HepG2 (cell line): ENCODE data around the gene NEURL1. TPM values are rescaled to one million over a fixed set of nuclear protein-coding genes. Genes with fewer than 3 reads are reported as not detected.

Source experiments
- ATAC-seq: fragments of 200-7000 bp; cut with Tn5 transposase; 3 replicates; pipeline ENCODE4 v1.9.1; 2020; ENCODE audit warnings: mild to moderate bottlenecking, moderate library complexity
- BruUV-seq: library from RNA; stranded (reverse); fragments of 400-500 nt; replicated peaks from 2 replicates; lab custom pipeline; 2021; lab: Mats Ljungman, UMichigan
- CTCF ChIA-PET: fragments of 300-600 bp; formaldehyde crosslinking; extraction: SDS; loops from one replicate; lab custom pipeline; 2021; ENCODE audit warnings: low total read pairs, inconsistent platforms, low intra/inter-chr PET ratio; lab: Yijun Ruan, JAX
- POLR2A ChIA-PET: fragments of 350-600 bp; sonication (Branson Sonifier 250); formaldehyde crosslinking; loops from one replicate; lab custom pipeline; 2020; ENCODE audit warnings: antibody characterized with exemption, inconsistent platforms; lab: Yijun Ruan, JAX
- DNase-seq: peaks from one replicate; pipeline ENCODE4 v3.0.0-alpha.2; 2015; ENCODE audit warnings: low spot score
- FAIRE-seq: peaks from 3 replicates; lab custom pipeline; 2011; peaks lifted over from hg19 to GRCh38; lab: Jason Lieb, UNC
- H2AFZ ChIP-seq: one replicate; pipeline ENCODE4 v1.6.1; 2011; ENCODE audit warnings: low read length, inconsistent platforms
- H3K27ac ChIP-seq: fragments of 300-600 bp; 3 replicates; pipeline ENCODE4 v1.8.0; 2011; ENCODE audit warnings: mixed run types, mild to moderate bottlenecking, mixed read lengths, low read length, inconsistent platforms; ENCODE audit not compliant: insufficient read depth; ENCODE audit errors: extremely low read length
- H3K27me3 ChIP-seq, 2 experiments: fragments of 200-600 bp in 1 of 2; 2 replicates in 1 of 2; 3 replicates in 1 of 2; pipeline versions ENCODE4 v1.6.0 to v1.8.0; 2011; ENCODE audit warnings: low read length in 2 of 2, mild to moderate bottlenecking in 2 of 2, moderate library complexity in 2 of 2, inconsistent platforms in 1 of 2; ENCODE audit not compliant: insufficient read depth in 2 of 2, control insufficient read depth in 1 of 2
- H3K36me3 ChIP-seq, 2 experiments: fragments of 200-600 bp in 1 of 2; replicated peaks in 1 of 2; 2 replicates in 1 of 2; 3 replicates in 1 of 2; pipeline versions ENCODE4 v1.5.1 to v1.8.0; 2011; ENCODE audit warnings: low read length in 2 of 2, inconsistent platforms in 1 of 2; ENCODE audit not compliant: insufficient read depth in 2 of 2, control insufficient read depth in 1 of 2
- H3K4me1 ChIP-seq: 2 replicates; pipeline ENCODE4 v1.5.1; 2012; ENCODE audit warnings: low read length, inconsistent platforms; ENCODE audit not compliant: insufficient read depth
- H3K4me2 ChIP-seq: 2 replicates; pipeline ENCODE4 v1.6.0; 2011; ENCODE audit warnings: low read depth, low read length, inconsistent platforms
- H3K4me3 ChIP-seq, 3 experiments: fragments of 200-600 bp in 1 of 3; sonication (generic), shearing (Covaris generic) in 1 of 3; replicated peaks in 1 of 3; 2 replicates each; pipeline ENCODE4 v1.5.1; 2011 to 2016; ENCODE audit warnings: low read length in 3 of 3, inconsistent platforms in 2 of 3, low read depth in 2 of 3, mild to moderate bottlenecking in 2 of 3, control low read depth in 1 of 3, mixed read lengths in 1 of 3; ENCODE audit not compliant: insufficient read depth in 1 of 3
- H3K79me2 ChIP-seq: one replicate; pipeline ENCODE4 v1.6.1; 2011; ENCODE audit warnings: low read length, inconsistent platforms; ENCODE audit not compliant: insufficient read depth
- H3K9ac ChIP-seq: 2 replicates; pipeline ENCODE4 v1.6.0; 2011; ENCODE audit warnings: mild to moderate bottlenecking, low read depth, low read length, inconsistent platforms; ENCODE audit not compliant: insufficient read depth
- H3K9me3 ChIP-seq: 2 replicates; pipeline ENCODE4 v1.5.1; 2012; ENCODE audit warnings: mild to moderate bottlenecking, low read length
- H4K20me1 ChIP-seq: 2 replicates; pipeline ENCODE4 v1.6.0; 2011; ENCODE audit warnings: inconsistent platforms, mild to moderate bottlenecking, low read length, moderate library complexity; ENCODE audit not compliant: insufficient read depth
- E2F1 ChIP-seq: sonication (generic); formaldehyde crosslinking; IDR thresholded peaks from 2 replicates; pipeline ENCODE4 v1.5.0; 2020; ENCODE audit warnings: missing genetic modification reagents
- FOXA1 ChIP-seq, 2 experiments: fragments of 450-650 bp in 1 of 2; sonication (generic) in 1 of 2; formaldehyde crosslinking in 1 of 2; IDR thresholded peaks; 2 replicates each; pipeline versions ENCODE4 v1.4.0 to v1.6.1; 2016 to 2020; ENCODE audit warnings: missing genetic modification reagents in 1 of 2
- FOXP1 ChIP-seq, 2 experiments: fragments of 450-650 bp in 1 of 2; IDR thresholded peaks; 2 replicates each; pipeline ENCODE4 v1.6.1; 2017 to 2018; ENCODE audit warnings: antibody characterized with exemption in 1 of 2
- HOMEZ ChIP-seq: IDR thresholded peaks from 2 replicates; pipeline ENCODE4 v1.6.1; 2016; ENCODE audit warnings: low read depth
- MED13 ChIP-seq: sonication (generic); formaldehyde crosslinking; IDR thresholded peaks from 2 replicates; pipeline ENCODE4 v1.5.0; 2020; ENCODE audit warnings: missing genetic modification reagents
- POLR2G ChIP-seq: fragments of 200-400 bp; formaldehyde crosslinking; IDR thresholded peaks from 2 replicates; pipeline ENCODE4 v1.6.1; 2018; ENCODE audit warnings: mild to moderate bottlenecking, low read depth, low read length, moderate library complexity
- SIX1 ChIP-seq: sonication (generic); formaldehyde crosslinking; IDR thresholded peaks from 2 replicates; pipeline ENCODE4 v1.4.0; 2020; ENCODE audit warnings: missing genetic modification reagents, borderline replicate concordance
- TCF7L2 ChIP-seq: IDR thresholded peaks from 2 replicates; pipeline ENCODE4 v1.6.1; 2011; ENCODE audit warnings: mild to moderate bottlenecking, low read depth, low read length, moderate library complexity
- ZNF496 ChIP-seq: sonication (generic); formaldehyde crosslinking; IDR thresholded peaks from 2 replicates; pipeline ENCODE4 v1.8.1; 2023; ENCODE audit warnings: mild to moderate bottlenecking, moderate library complexity, missing genetic modification reagents; ENCODE audit not compliant: insufficient replicate concordance
- ZNF556 ChIP-seq: sonication (generic); formaldehyde crosslinking; IDR thresholded peaks from 2 replicates; pipeline ENCODE4 v1.4.0; 2020; ENCODE audit warnings: mild to moderate bottlenecking, missing genetic modification reagents, borderline replicate concordance
- WGBS: methylation state at CpG from one replicate; pipeline ENCODE4 v1.1.6; 2017; ENCODE audit warnings: low lambda C conversion rate; 5-methylcytosine and 5-hydroxymethylcytosine counted together
- in situ Hi-C: cut with HindIII; loops from 2 replicates; pipeline ENCODE4 v1.10.0; 2017; ENCODE audit warnings: low pct_unique_long_range_greater_than_20kb; ENCODE audit not compliant: extremely low pct_ligation_motif_present
- intact Hi-C: fragments of 100-400 bp; cut with micrococcal nuclease; formaldehyde crosslinking; loops from one replicate; pipeline ENCODE4 v1.10.0; 2022; ENCODE audit not compliant: unreplicated experiment
- polyA plus RNA-seq, 8 experiments: library from polyadenylated mRNA; depleted of rRNA in 3 of 8; stranded (reverse) in 7 of 8; unstranded in 1 of 8; fragments of >200 nt; fragmentation: Illumina TruSeq in 4 of 8; extraction: Trizol in 4 of 8; gene quantifications; 2 replicates each; pipeline versions ENCODE4 v1.2.1 to v1.2.3, GENCODE V29; 2011 to 2016; ENCODE audit warnings: low read depth in 4 of 8, missing spikeins in 1 of 8, mixed read lengths in 1 of 8; ENCODE audit not compliant: insufficient read depth in 1 of 8
- total RNA-seq, 5 experiments: library from RNA; depleted of rRNA; stranded (reverse); fragments of >200 nt; fragmentation: Illumina TruSeq; extraction: Trizol; gene quantifications; 2 replicates each; pipeline ENCODE4 v1.2.3, GENCODE V29; 2016; ENCODE audit warnings: low read depth in 1 of 5
- TF ChIP-seq, protein P1 (sequence below): sonication (generic); formaldehyde crosslinking; IDR thresholded peaks from 2 replicates; pipeline ENCODE4 v1.5.1; 2020; ENCODE audit warnings: mild to moderate bottlenecking, missing genetic modification reagents, moderate library complexity
- TF ChIP-seq, protein P2 (sequence below): sonication (generic); formaldehyde crosslinking; IDR thresholded peaks from 2 replicates; pipeline ENCODE4 v1.8.1; 2023; ENCODE audit warnings: missing genetic modification reagents, inconsistent platforms, borderline replicate concordance

The NEURL1 gene
- total and polyA plus RNA-seq, 2 of the 13 experiments (the other 11 are each of a cell fraction or from before 2014, with no cell fraction given), result not detected

DNA sequence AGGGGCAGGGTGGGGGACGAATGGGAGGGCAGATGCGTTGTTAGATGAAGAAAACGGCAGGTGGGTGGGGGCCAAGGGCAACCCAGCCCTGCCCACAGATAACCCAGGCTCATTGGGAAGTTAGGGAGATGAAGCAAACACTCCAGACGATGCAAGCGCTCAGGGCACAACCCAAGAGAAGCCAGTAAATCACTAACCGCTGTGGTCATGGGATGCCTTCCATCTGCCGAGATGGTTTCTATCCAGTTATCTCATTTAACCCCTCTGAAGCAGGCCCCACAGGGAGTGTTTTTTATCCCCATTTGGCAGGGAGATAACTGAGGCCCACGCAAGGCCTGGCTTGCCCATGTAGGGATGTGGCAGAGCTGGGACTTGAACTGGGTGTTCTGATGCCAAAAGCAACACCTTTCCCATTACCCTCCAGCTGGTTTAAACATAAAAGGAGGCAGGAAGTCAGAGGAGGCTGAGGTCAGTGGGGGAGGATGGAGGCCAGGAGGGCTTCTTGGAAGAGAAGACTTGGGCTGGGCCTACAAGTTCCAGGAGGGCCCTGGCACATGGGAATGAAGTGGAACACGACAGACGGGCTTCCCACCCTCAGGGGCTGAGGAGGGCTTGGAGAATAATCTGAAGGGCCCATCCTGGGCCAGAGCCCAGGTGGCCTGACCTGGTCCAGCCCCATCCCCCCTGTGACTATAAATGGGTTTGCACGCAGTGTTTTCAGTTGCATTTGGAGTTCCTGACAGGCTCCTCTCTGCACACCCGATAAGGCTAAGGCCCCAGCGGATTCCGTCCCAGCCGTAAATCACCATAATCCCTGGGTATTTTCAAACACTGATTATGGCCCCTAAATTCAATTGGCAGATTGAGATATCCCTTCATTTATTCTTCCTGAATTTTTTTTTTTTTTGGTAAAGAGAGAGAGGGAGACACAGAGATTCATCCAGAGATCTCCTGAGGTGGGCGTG, 80.9 kb downstream of the NEURL1 start:
- H3K4me1 ChIP-seq, result peaks cover 82% of the 10 kb centered on the region
- no peaks in the 10 kb centered on the region for H3K9me3 ChIP-seq
- FAIRE-seq (no peak), ATAC-seq (no peak), DNase-seq (no peak)
- no peak overlapping the region for H3K4me2 ChIP-seq
- CTCF ChIA-PET, result no interaction called here
- in situ Hi-C loops (loop anchor here (5.0 kb wide), 1 partner anchor 62 kb away; no protein-coding TSS in a partner anchor), intact Hi-C loops (loop anchor here (5.0 kb wide), 1 partner anchor 62 kb away; no protein-coding TSS in a partner anchor)
- H3K9ac ChIP-seq, result no peak overlapping the region
- no peak overlapping the region for H3K27ac ChIP-seq
- no peak overlapping the region for H2AFZ ChIP-seq
- H4K20me1 ChIP-seq, result no peaks in the 10 kb centered on the region
- peaks cover 5 to 72% of the 10 kb centered on the region in 2 experiments; a peak in 4 of 5 replicates for H3K27me3 ChIP-seq
- H3K36me3 ChIP-seq, result no peaks in the 10 kb centered on the region
- no peak for TF ChIP-seq SIX1 (CRISPR knock-in tag)
- no peak for TF ChIP-seq ZNF496 (CRISPR knock-in tag)
- no peak for TF ChIP-seq TCF7L2
- no peak for TF ChIP-seq ZNF556 (CRISPR knock-in tag)
- no peak for TF ChIP-seq MED13 (CRISPR knock-in tag)
- TF ChIP-seq, protein P1, sequence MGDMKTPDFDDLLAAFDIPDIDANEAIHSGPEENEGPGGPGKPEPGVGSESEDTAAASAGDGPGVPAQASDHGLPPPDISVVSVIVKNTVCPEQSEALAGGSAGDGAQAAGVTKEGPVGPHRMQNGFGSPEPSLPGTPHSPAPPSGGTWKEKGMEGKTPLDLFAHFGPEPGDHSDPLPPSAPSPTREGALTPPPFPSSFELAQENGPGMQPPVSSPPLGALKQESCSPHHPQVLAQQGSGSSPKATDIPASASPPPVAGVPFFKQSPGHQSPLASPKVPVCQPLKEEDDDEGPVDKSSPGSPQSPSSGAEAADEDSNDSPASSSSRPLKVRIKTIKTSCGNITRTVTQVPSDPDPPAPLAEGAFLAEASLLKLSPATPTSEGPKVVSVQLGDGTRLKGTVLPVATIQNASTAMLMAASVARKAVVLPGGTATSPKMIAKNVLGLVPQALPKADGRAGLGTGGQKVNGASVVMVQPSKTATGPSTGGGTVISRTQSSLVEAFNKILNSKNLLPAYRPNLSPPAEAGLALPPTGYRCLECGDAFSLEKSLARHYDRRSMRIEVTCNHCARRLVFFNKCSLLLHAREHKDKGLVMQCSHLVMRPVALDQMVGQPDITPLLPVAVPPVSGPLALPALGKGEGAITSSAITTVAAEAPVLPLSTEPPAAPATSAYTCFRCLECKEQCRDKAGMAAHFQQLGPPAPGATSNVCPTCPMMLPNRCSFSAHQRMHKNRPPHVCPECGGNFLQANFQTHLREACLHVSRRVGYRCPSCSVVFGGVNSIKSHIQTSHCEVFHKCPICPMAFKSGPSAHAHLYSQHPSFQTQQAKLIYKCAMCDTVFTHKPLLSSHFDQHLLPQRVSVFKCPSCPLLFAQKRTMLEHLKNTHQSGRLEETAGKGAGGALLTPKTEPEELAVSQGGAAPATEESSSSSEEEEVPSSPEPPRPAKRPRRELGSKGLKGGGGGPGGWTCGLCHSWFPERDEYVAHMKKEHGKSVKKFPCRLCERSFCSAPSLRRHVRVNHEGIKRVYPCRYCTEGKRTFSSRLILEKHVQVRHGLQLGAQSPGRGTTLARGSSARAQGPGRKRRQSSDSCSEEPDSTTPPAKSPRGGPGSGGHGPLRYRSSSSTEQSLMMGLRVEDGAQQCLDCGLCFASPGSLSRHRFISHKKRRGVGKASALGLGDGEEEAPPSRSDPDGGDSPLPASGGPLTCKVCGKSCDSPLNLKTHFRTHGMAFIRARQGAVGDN (CRISPR knock-in tag), result no peak
- TF ChIP-seq, protein P2, sequence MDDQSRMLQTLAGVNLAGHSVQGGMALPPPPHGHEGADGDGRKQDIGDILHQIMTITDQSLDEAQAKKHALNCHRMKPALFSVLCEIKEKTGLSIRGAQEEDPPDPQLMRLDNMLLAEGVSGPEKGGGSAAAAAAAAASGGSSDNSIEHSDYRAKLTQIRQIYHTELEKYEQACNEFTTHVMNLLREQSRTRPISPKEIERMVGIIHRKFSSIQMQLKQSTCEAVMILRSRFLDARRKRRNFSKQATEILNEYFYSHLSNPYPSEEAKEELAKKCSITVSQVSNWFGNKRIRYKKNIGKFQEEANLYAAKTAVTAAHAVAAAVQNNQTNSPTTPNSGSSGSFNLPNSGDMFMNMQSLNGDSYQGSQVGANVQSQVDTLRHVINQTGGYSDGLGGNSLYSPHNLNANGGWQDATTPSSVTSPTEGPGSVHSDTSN, result no peak
- TF ChIP-seq FOXP1 (IDR thresholded peaks at IDR 0.05), result no peak
- no peak for TF ChIP-seq FOXP1 (CRISPR knock-in tag; IDR thresholded peaks at IDR 0.05)
- no peak for TF ChIP-seq HOMEZ (CRISPR knock-in tag)
- TF ChIP-seq FOXA1 (IDR thresholded peaks at IDR 0.05), result no peak
- no peak for TF ChIP-seq FOXA1 (CRISPR knock-in tag; IDR thresholded peaks at IDR 0.05)
- TF ChIP-seq POLR2G, result no peak
- no peak for TF ChIP-seq E2F1 (CRISPR knock-in tag)
- WGBS, result 41% methylated on average over 16 of the region's 16 CpGs
- BruUV-seq, result no TSS peak
- POLR2A ChIA-PET, result no interaction called here
- no peaks in the 10 kb centered on the region for H3K79me2 ChIP-seq
- no peak overlapping the region for H3K4me3 ChIP-seq
